NOMO-1 treated with dmso at 0.1 percent for 144 hours (cell line): ENCODE measurements around the gene KCTD10.
"Not testable (repeated sequence)": the region's sequence is repeated elsewhere in the genome, so short reads cannot be mapped to it uniquely, and the experiment has no call there.

Source experiments
- DNase-seq: peaks from one replicate; lab custom pipeline; 2025; ENCODE audit not compliant: unreplicated experiment; lab: John Stamatoyannopoulos, UW

The KCTD10 gene

GRCh38 chr12:109449845-109450532, 27.1 kb downstream of the KCTD10 start:
- no peak for DNase-seq

DNA sequence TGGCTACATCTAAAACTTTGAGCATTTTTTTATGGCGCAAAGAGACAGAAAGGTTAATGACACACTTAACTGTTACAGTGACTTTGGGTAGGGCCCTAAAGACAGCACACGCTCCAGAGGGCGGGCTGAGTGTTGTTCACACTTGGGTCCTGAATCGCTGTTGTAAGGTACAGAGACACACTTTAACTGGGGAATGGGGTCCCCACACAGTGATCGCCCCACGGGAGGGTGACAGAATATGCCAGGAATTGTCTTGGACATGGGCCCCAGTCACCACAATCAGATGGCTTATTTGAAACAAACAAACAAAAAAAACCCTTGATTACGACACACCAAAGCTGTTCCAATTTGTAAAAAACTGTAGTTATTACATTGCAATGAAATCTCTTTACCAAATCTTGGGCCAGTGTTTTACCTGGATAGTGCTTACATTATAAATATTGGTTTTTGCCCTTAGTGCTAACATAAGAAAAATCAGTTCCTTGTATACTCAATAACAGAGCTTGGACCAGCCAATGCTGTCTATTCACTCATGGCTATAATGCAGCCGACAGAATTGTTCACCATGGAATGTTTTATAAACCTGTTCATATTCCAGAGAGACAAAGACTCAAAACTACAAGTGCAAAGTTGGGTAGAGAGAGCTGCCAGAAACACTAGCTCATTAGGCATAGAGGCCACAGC, 28.3 kb downstream of the KCTD10 start:
- no peak for DNase-seq

- DNase-seq, result no peak
Measured at GRCh38 chr12:109448272-109448671, 28.8 kb downstream of the KCTD10 start.

- no peak for DNase-seq
Measured at GRCh38 chr12:109447482-109447881, 29.6 kb downstream of the KCTD10 start.

- no peak for DNase-seq
Measured at GRCh38 chr12:109446869-109447268, 30.2 kb downstream of the KCTD10 start.

DNA sequence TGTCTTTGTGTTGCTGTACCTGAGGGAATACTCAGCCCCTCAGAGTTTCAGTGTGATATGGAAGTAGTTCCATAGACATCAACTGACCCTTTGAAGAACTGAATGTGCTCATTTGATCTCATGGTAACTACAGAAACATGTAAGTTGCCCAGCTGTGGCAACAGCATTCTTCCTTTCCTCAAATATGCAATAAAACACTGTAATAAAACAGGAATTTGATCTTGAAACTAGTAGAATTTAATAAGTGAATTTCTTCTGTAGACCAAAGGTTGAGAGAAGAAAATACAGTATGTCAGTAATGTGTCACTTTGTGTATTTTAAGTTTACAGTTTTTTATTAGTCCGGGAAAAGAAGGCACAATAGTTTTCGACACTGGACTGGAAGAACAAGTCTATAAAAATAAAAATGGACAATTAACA, 31.9 kb downstream of the KCTD10 start:
- no peak for DNase-seq

GRCh38 chr12:109444259-109444658, 32.8 kb downstream of the KCTD10 start:
- DNase-seq, result no peak

GRCh38 chr12:109443794-109444193, 33.3 kb downstream of the KCTD10 start:
- no peak for DNase-seq

GRCh38 chr12:109440851-109441490, 36.1 kb downstream of the KCTD10 start:
- no peak for DNase-seq

GRCh38 chr12:109439951-109440350, 37.1 kb downstream of the KCTD10 start:
- not testable (repeated sequence) for DNase-seq

DNA sequence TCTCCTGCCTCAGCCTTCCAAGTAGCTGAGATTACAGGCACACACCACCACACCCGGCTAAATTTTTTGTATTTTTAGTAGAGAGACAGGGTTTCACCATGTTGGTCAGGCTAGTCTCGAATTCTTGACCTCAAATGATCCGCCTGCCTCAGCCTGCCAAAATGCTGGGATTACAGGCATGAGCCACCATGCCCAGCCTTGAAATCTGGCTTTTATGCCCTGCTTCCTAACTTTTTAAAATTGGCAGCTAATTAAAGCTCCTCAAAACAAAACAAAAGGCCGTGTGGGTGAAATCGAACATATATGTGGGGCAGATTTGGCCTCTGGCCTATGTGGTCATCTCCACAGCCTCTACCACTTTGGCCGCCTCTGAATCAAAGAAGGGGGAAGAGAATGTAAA, 37.9 kb downstream of the KCTD10 start:
- DNase-seq, result no peak

- no peak for DNase-seq
Measured at GRCh38 chr12:109436188-109436560, 40.9 kb downstream of the KCTD10 start.

GRCh38 chr12:109435428-109436187, 41.5 kb downstream of the KCTD10 start:
- DNase-seq, result no peak

GRCh38 chr12:109434582-109434981, 42.5 kb downstream of the KCTD10 start:
- DNase-seq, result no peak

- DNase-seq, result no peak
Measured at GRCh38 chr12:109433618-109434017, 43.5 kb downstream of the KCTD10 start.

GRCh38 chr12:109432842-109433304, 44.2 kb downstream of the KCTD10 start:
- DNase-seq, result peak; percentile 3

DNA sequence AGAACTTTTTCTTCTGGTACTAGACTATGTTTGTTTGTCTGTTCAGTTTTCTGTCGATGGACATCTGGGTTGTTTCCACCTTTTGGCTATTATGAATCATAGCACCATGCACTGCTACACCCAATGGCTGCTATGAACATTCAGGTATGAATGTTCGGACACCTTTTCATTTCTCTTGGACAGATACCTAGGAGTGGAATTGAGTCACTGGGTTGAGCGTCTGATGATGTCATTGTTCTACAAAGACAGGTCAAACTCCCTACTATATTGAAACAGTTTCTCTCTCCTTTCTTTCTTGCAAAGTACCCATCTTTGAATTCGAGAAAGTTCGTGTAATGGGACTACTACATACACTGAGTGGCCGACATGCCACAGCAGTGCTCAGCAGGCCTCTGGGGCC, 44.7 kb downstream of the KCTD10 start:
- no peak for DNase-seq

DNA sequence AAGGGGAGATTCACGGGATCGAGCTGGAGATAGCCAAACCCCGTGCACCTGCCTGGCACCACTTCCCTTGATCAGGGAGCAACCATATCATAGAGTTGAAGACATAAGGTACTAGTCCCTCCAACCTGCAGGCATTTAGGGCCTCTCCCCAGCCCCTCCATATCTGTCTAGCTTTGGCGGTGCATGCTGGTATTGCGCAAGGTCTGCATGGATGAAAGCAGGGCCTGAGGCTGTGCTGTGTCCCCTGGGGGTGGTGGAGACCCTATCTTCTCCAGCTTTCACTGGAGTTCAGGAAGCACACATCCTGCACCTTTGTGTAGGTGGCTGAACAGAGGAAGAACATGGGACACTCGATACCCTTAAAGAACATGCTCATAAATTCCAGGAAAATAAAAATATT, 46.9 kb downstream of the KCTD10 start:
- DNase-seq, result no peak

- DNase-seq, result not testable (repeated sequence)
Measured at GRCh38 chr12:109428804-109429203, 48.3 kb downstream of the KCTD10 start.

DNA sequence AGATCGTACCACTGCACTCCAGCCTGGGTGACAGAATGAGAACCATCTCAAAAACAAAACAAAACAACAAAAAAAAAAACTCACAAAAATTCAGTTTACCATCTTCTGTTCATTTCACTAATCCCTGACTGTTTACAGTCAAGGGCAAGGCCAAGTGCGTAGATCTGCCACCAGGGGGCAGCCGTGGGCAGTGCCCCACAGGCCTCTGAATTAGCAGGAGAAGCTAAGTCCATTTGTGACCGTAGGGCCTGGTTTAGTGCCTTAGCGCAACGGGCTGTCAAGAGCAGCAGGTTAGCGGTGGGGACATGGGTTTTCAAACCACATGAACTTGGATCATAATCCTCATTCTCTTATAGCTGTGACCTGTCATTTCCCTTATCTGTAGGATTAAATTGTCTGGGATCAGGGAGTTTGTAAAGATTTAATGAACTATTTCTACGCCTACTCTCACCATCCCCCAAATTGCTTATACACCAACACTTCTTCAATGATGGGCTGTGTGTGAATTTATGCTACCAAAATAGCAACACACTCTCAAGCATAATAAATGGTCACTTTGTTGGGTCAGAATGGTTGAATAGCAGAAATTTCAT, 49.0 kb downstream of the KCTD10 start:
- peak; percentile 37 for DNase-seq

- peak; percentile 24 for DNase-seq
Measured at GRCh38 chr12:109423392-109423791, 53.7 kb downstream of the KCTD10 start.
